CD4-positive, alpha-beta memory T cell (primary cell): ENCODE results near the gene SAMD4B. TPM values are rescaled to one million over a fixed set of nuclear protein-coding genes. Genes with fewer than 3 reads are reported as not detected.

Source experiments
- CTCF ChIA-PET: fragments of 350-600 bp; sonication (Branson Sonifier 250); formaldehyde crosslinking; loops from one replicate; lab custom pipeline; 2021; ENCODE audit warnings: inconsistent platforms; ENCODE audit not compliant: partially characterized antibody; lab: Charles Lee
- POLR2A ChIA-PET: fragments of 350-600 bp; sonication (Branson Sonifier 250); formaldehyde crosslinking; loops from one replicate; lab custom pipeline; 2021; ENCODE audit not compliant: partially characterized antibody; lab: Charles Lee
- DNase-seq, 5 donors: peaks; one replicate each; pipeline versions ENCODE4 v3.0.0 to v3.0.0-alpha.2; 2020 to 2022; ENCODE audit warnings: mixed read lengths in 1 of 5
- H3K27ac ChIP-seq: one replicate; pipeline ENCODE4 v1.7.0; 2013; ENCODE audit warnings: low read depth, low read length
- H3K27me3 ChIP-seq: 2 replicates; pipeline ENCODE4 v1.7.0; 2013; ENCODE audit warnings: mild to moderate bottlenecking, low read length, moderate library complexity; ENCODE audit not compliant: insufficient read depth
- H3K36me3 ChIP-seq: 2 replicates; pipeline ENCODE4 v1.7.0; 2013; ENCODE audit warnings: mild to moderate bottlenecking, low read length, moderate library complexity; ENCODE audit not compliant: insufficient read depth
- H3K4me1 ChIP-seq: 2 replicates; pipeline ENCODE4 v1.7.0; 2013; ENCODE audit warnings: mild to moderate bottlenecking, low read length, moderate library complexity; ENCODE audit not compliant: insufficient read depth
- H3K4me3 ChIP-seq, 2 donors: one replicate each; pipeline ENCODE4 v1.7.0; 2013; ENCODE audit warnings: low read length in 2 of 2, mild to moderate bottlenecking in 1 of 2
- H3K9me3 ChIP-seq, 2 donors: one replicate each; pipeline ENCODE4 v1.7.0; 2013; ENCODE audit warnings: low read length in 2 of 2, control low read depth in 1 of 2; ENCODE audit not compliant: control insufficient read depth in 1 of 2
- H3K27ac Mint-ChIP-seq, 7 donors: one replicate each; pipeline ENCODE4 v1.8.0; 2020 to 2021; ENCODE audit warnings: mixed read lengths in 7 of 7, mild to moderate bottlenecking in 6 of 7, inconsistent platforms in 3 of 7, moderate library complexity in 3 of 7
- H3K27me3 Mint-ChIP-seq, 2 donors: one replicate each; pipeline ENCODE4 v1.8.0; 2020 to 2021; ENCODE audit warnings: mixed read lengths in 2 of 2
- H3K36me3 Mint-ChIP-seq, 2 donors: one replicate each; pipeline ENCODE4 v1.8.0; 2020 to 2021; ENCODE audit warnings: mixed read lengths in 2 of 2, inconsistent platforms in 1 of 2, mild to moderate bottlenecking in 1 of 2
- H3K4me1 Mint-ChIP-seq, 4 donors: one replicate each; pipeline ENCODE4 v1.8.0; 2020 to 2021; ENCODE audit warnings: mixed read lengths in 4 of 4, mild to moderate bottlenecking in 1 of 4
- H3K4me3 Mint-ChIP-seq, 8 donors: one replicate each; pipeline ENCODE4 v1.8.0; 2020 to 2021; ENCODE audit warnings: mixed read lengths in 8 of 8, mild to moderate bottlenecking in 7 of 8, moderate library complexity in 6 of 8, inconsistent platforms in 3 of 8
- H3K9me3 Mint-ChIP-seq, 8 donors: one replicate each; pipeline ENCODE4 v1.8.0; 2020 to 2021; ENCODE audit warnings: mixed read lengths in 8 of 8, mild to moderate bottlenecking in 5 of 8, inconsistent platforms in 3 of 8, moderate library complexity in 1 of 8
- intact Hi-C: fragments of 100-400 bp; cut with micrococcal nuclease; formaldehyde crosslinking; loops from one replicate; pipeline ENCODE4 v1.15.1; 2023
- polyA plus RNA-seq, 2 donors: library from polyadenylated mRNA; unstranded; fragments of 300-500 nt; fragmentation: Illumina TruSeq; gene quantifications; one replicate each; pipeline ENCODE4 v1.2.3, GENCODE V29; 2021
- total RNA-seq, 2 experiments: library from RNA; stranded (reverse); gene quantifications; one replicate each; pipeline ENCODE4 v1.2.3, GENCODE V29; 2021

The SAMD4B gene
- total RNA-seq: 10 to 100 TPM; 65.0 to 79.6 TPM
- polyA plus RNA-seq: 10 to 100 TPM in 1 of 2 donors, 1 to 10 TPM in 1; 7.3 to 20.2 TPM

GRCh38 chr19:39341719-39342604, at the start of gene SAMD4B:
Gene SAMD4B (plus strand): TSS chr19:39342421. CDS start chr19:39356894, 14,473 bp downstream.
- Mint-ChIP-seq H3K27me3 (no peaks in the 10 kb centered on the region), H3K9me3 (no peaks in the 10 kb centered on the region), H3K4me3 (peak within 1 kb of the TSS; percentile 87 to 99 (median 94)), H3K4me1 (peaks cover 50 to 77% (median 64%) of the 10 kb centered on the region in 4 donors), H3K36me3 (peaks cover 4 to 23% of the 10 kb centered on the region in 2 donors), H3K27ac (peak within 1 kb of the TSS; percentile 91 to 98 (median 95))
- ChIA-PET POLR2A (interaction anchor here (0.6 to 3.7 kb wide), 18 partner anchors 8 to 104 kb away, joined by 3 to 29 read pairs (median 8); partner anchors contain the start of genes IFNL1, MED29, PAF1 and PLEKHG2), CTCF (interaction anchor here (0.8 to 1.9 kb wide), 6 partner anchors 11 to 94 kb away, joined by 3 to 5 read pairs (median 4); partner anchors contain the start of gene RPS16)
- Histone ChIP-seq H3K36me3 (no peaks in the 10 kb centered on the region), H3K27ac (peak within 1 kb of the TSS; percentile 78), H3K27me3 (no peaks in the 10 kb centered on the region), H3K9me3 (no peaks in the 10 kb centered on the region), H3K4me1 (peaks cover 64% of the 10 kb centered on the region), H3K4me3 (peak within 1 kb of the TSS; percentile 86 to 91)
- intact Hi-C loops: loop anchor here (1.0 to 5.0 kb wide), 5 partner anchors 49 to 480 kb away; partner anchors contain the start of genes MED29, PAF1, PAK4 and PLEKHG2
- peak; percentile 99 to 100 (median 99) for DNase-seq

- Histone ChIP-seq H3K27me3 (no peaks in the 10 kb centered on the region), H3K4me1 (peaks cover 9% of the 10 kb centered on the region), H3K4me3 (no peak overlapping the region), H3K9me3 (no peaks in the 10 kb centered on the region), H3K27ac (no peak overlapping the region), H3K36me3 (no peaks in the 10 kb centered on the region)
- Mint-ChIP-seq H3K4me3 (no peak overlapping the region), H3K4me1 (peaks cover 6 to 17% (median 12%) of the 10 kb centered on the region in 4 donors), H3K36me3 (no peaks in the 10 kb centered on the region), H3K9me3 (peaks cover 0 to 1% (median 0%) of the 10 kb centered on the region in 8 donors), H3K27me3 (peaks cover 2 to 9% of the 10 kb centered on the region in 2 donors), H3K27ac (no peak overlapping the region)
- DNase-seq: no peak
- ChIA-PET POLR2A (no interaction called here), CTCF (no interaction called here)
- intact Hi-C loops: no loop called here
Measured at GRCh38 chr19:39293394-39293793, 48.8 kb upstream of the SAMD4B start.

GRCh38 chr19:39296055-39296645, 46.1 kb upstream of the SAMD4B start, which contains the start of gene IFNL1:
Gene IFNL1 (plus strand): TSS chr19:39296407. CDS start chr19:39296422, 15 bp downstream.
- intact Hi-C loops: no loop called here
- POLR2A ChIA-PET: interaction anchor here (1.1 kb wide), 1 partner anchor 46 kb away, joined by 3 read pairs; the partner anchor contains the start of gene SAMD4B
- peak within 1 kb of the TSS in 2 of 8 donors; percentile 31 to 46 for H3K4me3 Mint-ChIP-seq

GRCh38 chr19:39296906-39297305, 45.3 kb upstream of the SAMD4B start:
- peaks cover 2% of the 10 kb centered on the region in 2 donors for H3K27me3 Mint-ChIP-seq
- H3K27me3 ChIP-seq: no peaks in the 10 kb centered on the region
- ChIA-PET POLR2A (no interaction called here), CTCF (interaction anchor here (0.6 to 1.5 kb wide), 2 partner anchors 47 to 155 kb away, joined by 3 read pairs; no protein-coding TSS in a partner anchor)
- no peak overlapping the region for H3K4me3 ChIP-seq
- no peak for DNase-seq
- H3K9me3 ChIP-seq: no peaks in the 10 kb centered on the region
- H3K27ac ChIP-seq: no peak overlapping the region
- H3K36me3 Mint-ChIP-seq: no peaks in the 10 kb centered on the region
- intact Hi-C loops: no loop called here
- peaks cover 0 to 1% (median 0%) of the 10 kb centered on the region in 8 donors for H3K9me3 Mint-ChIP-seq
- H3K4me1 Mint-ChIP-seq: peaks cover 10 to 33% (median 20%) of the 10 kb centered on the region in 4 donors
- peaks cover 15% of the 10 kb centered on the region for H3K4me1 ChIP-seq
- H3K36me3 ChIP-seq: no peaks in the 10 kb centered on the region
- peak overlapping the region in 2 of 8 donors; percentile 31 to 46 for H3K4me3 Mint-ChIP-seq
- peak overlapping the region in 3 of 7 donors; percentile 54 to 84 (median 74) for H3K27ac Mint-ChIP-seq

More at GRCh38 chr19:39296055-39296645, 46.1 kb upstream of the SAMD4B start, which contains the start of gene IFNL1:
- H3K27ac ChIP-seq: no peak within 1 kb of the TSS
- no peak within 1 kb of the TSS for H3K4me3 ChIP-seq
- DNase-seq: no peak
- Mint-ChIP-seq H3K9me3 (peaks cover 0 to 1% (median 0%) of the 10 kb centered on the region in 8 donors), H3K4me1 (peaks cover 10 to 33% (median 20%) of the 10 kb centered on the region in 4 donors), H3K27me3 (peaks cover 2 to 4% of the 10 kb centered on the region in 2 donors), H3K27ac (peak within 1 kb of the TSS in 3 of 7 donors; percentile 54 to 84 (median 74)), H3K36me3 (no peaks in the 10 kb centered on the region)
- CTCF ChIA-PET: no interaction called here
- H3K27me3 ChIP-seq: no peaks in the 10 kb centered on the region
- peaks cover 15% of the 10 kb centered on the region for H3K4me1 ChIP-seq
- no peaks in the 10 kb centered on the region for H3K36me3 ChIP-seq
- no peaks in the 10 kb centered on the region for H3K9me3 ChIP-seq

GRCh38 chr19:39297931-39298634, 44.1 kb upstream of the SAMD4B start:
- no peak overlapping the region for H3K27ac ChIP-seq
- Mint-ChIP-seq H3K27ac (peak overlapping the region; percentile 54 to 91 (median 77)), H3K4me3 (peak overlapping the region; percentile 60 to 85 (median 80)), H3K36me3 (no peaks in the 10 kb centered on the region), H3K4me1 (peaks cover 10 to 33% (median 20%) of the 10 kb centered on the region in 4 donors), H3K9me3 (peaks cover 0 to 1% (median 0%) of the 10 kb centered on the region in 8 donors), H3K27me3 (no peaks in the 10 kb centered on the region)
- intact Hi-C loops: no loop called here
- peak overlapping the region in 1 of 2 donors; percentile 15 for H3K4me3 ChIP-seq
- no peaks in the 10 kb centered on the region for H3K36me3 ChIP-seq
- H3K27me3 ChIP-seq: no peaks in the 10 kb centered on the region
- peaks cover 15% of the 10 kb centered on the region for H3K4me1 ChIP-seq
- DNase-seq: peak; percentile 56 to 75 (median 70)
- no peaks in the 10 kb centered on the region for H3K9me3 ChIP-seq
- POLR2A ChIA-PET: interaction anchor here (0.8 to 2.2 kb wide), 3 partner anchors 38 to 60 kb away, joined by 3 to 8 read pairs (median 3); partner anchors contain the start of genes GMFG and SAMD4B
- CTCF ChIA-PET: interaction anchor here (1.5 kb wide), 1 partner anchor 48 kb away, joined by 3 read pairs; no protein-coding TSS in a partner anchor

GRCh38 chr19:39299404-39299803, 42.8 kb upstream of the SAMD4B start:
- Histone ChIP-seq H3K27me3 (no peaks in the 10 kb centered on the region), H3K4me3 (no peak overlapping the region), H3K4me1 (peaks cover 15% of the 10 kb centered on the region), H3K27ac (no peak overlapping the region), H3K9me3 (no peaks in the 10 kb centered on the region), H3K36me3 (no peaks in the 10 kb centered on the region)
- Mint-ChIP-seq H3K27me3 (no peaks in the 10 kb centered on the region), H3K9me3 (peaks cover 0 to 1% (median 0%) of the 10 kb centered on the region in 8 donors), H3K36me3 (no peaks in the 10 kb centered on the region), H3K4me3 (peak overlapping the region in 5 of 8 donors; percentile 22 to 72 (median 39)), H3K4me1 (peaks cover 10 to 33% (median 21%) of the 10 kb centered on the region in 4 donors), H3K27ac (peak overlapping the region; percentile 42 to 82 (median 69))
- ChIA-PET CTCF (interaction anchor here (0.7 kb wide), 1 partner anchor 24 kb away, joined by 3 read pairs; no protein-coding TSS in a partner anchor), POLR2A (interaction anchor here (1.4 to 2.2 kb wide), 2 partner anchors 37 to 42 kb away, joined by 3 to 8 read pairs; partner anchors contain the start of genes GMFG and SAMD4B)
- intact Hi-C loops: no loop called here
- DNase-seq: peak; percentile 17 to 70 (median 28)
